Suprapubic skin (tissue), 4 donors: ENCODE data around the gene SDR42E1. TPM values are rescaled to one million over a fixed set of nuclear protein-coding genes. Genes with fewer than 3 reads are reported as not detected.

Experiments
- DNase-seq, 2 donors: peaks; one replicate each; pipeline ENCODE4 v3.0.0-alpha.2; 2019; ENCODE audit warnings: low spot score in 2 of 2
- H3K27ac ChIP-seq: fragments of 200-600 bp; sonication (generic); one replicate; pipeline ENCODE4 v1.5.1; 2019
- H3K27me3 ChIP-seq: fragments of 200-600 bp; sonication (generic); one replicate; pipeline ENCODE4 v1.5.1; 2019
- H3K36me3 ChIP-seq: fragments of 200-600 bp; sonication (generic); one replicate; pipeline ENCODE4 v1.5.1; 2019
- H3K4me1 ChIP-seq: fragments of 200-600 bp; sonication (generic); one replicate; pipeline ENCODE4 v1.5.1; 2019
- H3K4me3 ChIP-seq: fragments of 200-600 bp; sonication (generic); one replicate; pipeline ENCODE4 v1.5.1; 2019; ENCODE audit warnings: mild to moderate bottlenecking
- H3K9me3 ChIP-seq: fragments of 200-600 bp; sonication (generic); one replicate; pipeline ENCODE4 v1.5.1; 2019
- EP300 ChIP-seq: sonication (generic); formaldehyde crosslinking; IDR thresholded peaks from one replicate; pipeline ENCODE4 v1.6.1; 2017; ENCODE audit warnings: antibody characterized with exemption
- POLR2A ChIP-seq, 2 donors: fragments of 450-650 bp; IDR thresholded peaks; one replicate each; pipeline ENCODE4 v1.6.1; 2017; ENCODE audit warnings: antibody characterized with exemption in 2 of 2, mild to moderate bottlenecking in 2 of 2, moderate library complexity in 2 of 2
- POLR2AphosphoS5 ChIP-seq, 3 donors: sonication (generic); formaldehyde crosslinking; IDR thresholded peaks; one replicate each; pipeline ENCODE4 v1.6.1; 2017; ENCODE audit warnings: antibody characterized with exemption in 3 of 3
- WGBS: methylation state at CpG from one replicate; pipeline ENCODE4 v1.1.5; 2018; 5-methylcytosine and 5-hydroxymethylcytosine counted together
- total RNA-seq, 4 donors: library from RNA; depleted of rRNA; stranded (reverse); fragments of >200 nt; gene quantifications; one replicate each; pipeline ENCODE4 v1.1.0, GENCODE V29; 2016
- TF ChIP-seq, protein P1 (sequence below), 2 donors: fragments of 200-600 bp in 1 of 2; fragments of 450-650 bp in 1 of 2; sonication (generic) in 1 of 2; IDR thresholded peaks; one replicate each; pipeline ENCODE4 v1.5.1; 2016 to 2019; ENCODE audit warnings: antibody characterized with exemption in 2 of 2, mild to moderate bottlenecking in 1 of 2, moderate library complexity in 1 of 2

SDR42E1 gene
- total RNA-seq, 4 donors from 2014 or later: 21.5 to 34.6 (median 28.3) TPM

DNA sequence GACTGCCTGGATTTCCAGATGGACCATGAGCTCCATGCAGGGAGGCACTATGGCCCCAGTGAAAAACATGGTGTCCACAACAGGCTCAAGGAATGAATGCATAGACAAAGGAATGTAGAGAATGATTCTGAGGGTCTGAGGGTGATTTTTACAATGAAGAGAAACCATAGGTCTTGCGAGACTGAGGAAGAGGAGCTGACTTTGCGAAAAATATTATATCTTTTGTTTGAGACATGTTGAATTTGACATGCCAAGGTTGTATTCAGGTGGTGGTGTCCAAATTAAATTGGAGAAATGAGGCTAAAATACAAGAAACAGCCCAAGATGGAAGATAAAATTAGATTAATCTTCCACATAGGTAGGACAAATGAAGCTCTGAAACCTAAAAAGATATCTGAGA, 36.5 kb upstream of the SDR42E1 start:
- no peaks in the 10 kb centered on the region for H3K9me3 ChIP-seq
- H3K4me1 ChIP-seq: peaks cover 11% of the 10 kb centered on the region
- H3K4me3 ChIP-seq: no peak overlapping the region
- H3K36me3 ChIP-seq: no peaks in the 10 kb centered on the region
- TF ChIP-seq EP300 (no peak), POLR2A (IDR thresholded peaks at IDR 0.05) (no peak), POLR2AphosphoS5 (IDR thresholded peaks at IDR 0.05) (no peak)
- TF ChIP-seq, protein P1, sequence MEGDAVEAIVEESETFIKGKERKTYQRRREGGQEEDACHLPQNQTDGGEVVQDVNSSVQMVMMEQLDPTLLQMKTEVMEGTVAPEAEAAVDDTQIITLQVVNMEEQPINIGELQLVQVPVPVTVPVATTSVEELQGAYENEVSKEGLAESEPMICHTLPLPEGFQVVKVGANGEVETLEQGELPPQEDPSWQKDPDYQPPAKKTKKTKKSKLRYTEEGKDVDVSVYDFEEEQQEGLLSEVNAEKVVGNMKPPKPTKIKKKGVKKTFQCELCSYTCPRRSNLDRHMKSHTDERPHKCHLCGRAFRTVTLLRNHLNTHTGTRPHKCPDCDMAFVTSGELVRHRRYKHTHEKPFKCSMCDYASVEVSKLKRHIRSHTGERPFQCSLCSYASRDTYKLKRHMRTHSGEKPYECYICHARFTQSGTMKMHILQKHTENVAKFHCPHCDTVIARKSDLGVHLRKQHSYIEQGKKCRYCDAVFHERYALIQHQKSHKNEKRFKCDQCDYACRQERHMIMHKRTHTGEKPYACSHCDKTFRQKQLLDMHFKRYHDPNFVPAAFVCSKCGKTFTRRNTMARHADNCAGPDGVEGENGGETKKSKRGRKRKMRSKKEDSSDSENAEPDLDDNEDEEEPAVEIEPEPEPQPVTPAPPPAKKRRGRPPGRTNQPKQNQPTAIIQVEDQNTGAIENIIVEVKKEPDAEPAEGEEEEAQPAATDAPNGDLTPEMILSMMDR (IDR thresholded peaks at IDR 0.05): no peak
- H3K27ac ChIP-seq: no peak overlapping the region
- no peak for DNase-seq
- H3K27me3 ChIP-seq: no peaks in the 10 kb centered on the region
- 93% methylated on average over 2 of the region's 2 CpGs for WGBS

DNA sequence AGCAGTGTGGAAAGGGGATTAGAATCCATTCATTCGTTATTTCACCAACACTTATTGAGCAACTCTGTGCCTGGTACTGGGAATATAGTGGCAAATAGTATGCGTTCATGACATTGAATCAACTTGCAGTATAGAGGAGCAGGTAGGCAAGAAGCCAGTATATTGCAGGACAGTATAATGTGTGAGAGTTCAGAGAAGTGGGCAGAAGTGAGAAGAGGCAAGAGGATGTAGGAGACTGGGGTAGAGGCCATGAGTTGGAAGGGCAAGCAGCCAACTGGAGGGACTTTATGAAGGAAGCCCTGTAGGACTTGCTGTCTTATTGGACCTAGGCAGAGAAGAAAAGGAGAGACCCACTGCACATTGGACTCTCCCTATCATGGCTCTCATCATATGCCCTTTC, 36.1 kb upstream of the SDR42E1 start:
- Histone ChIP-seq H3K9me3 (no peaks in the 10 kb centered on the region), H3K4me3 (no peak overlapping the region), H3K27ac (no peak overlapping the region), H3K4me1 (peaks cover 11% of the 10 kb centered on the region), H3K36me3 (no peaks in the 10 kb centered on the region), H3K27me3 (no peaks in the 10 kb centered on the region)
- 86% methylated on average over 2 of the region's 2 CpGs for WGBS
- TF ChIP-seq POLR2A (IDR thresholded peaks at IDR 0.05) (no peak), POLR2AphosphoS5 (IDR thresholded peaks at IDR 0.05) (no peak), EP300 (no peak)
- TF ChIP-seq, protein P1 (IDR thresholded peaks at IDR 0.05): no peak
- DNase-seq: peak in 1 of 2 donors; percentile 12

DNA sequence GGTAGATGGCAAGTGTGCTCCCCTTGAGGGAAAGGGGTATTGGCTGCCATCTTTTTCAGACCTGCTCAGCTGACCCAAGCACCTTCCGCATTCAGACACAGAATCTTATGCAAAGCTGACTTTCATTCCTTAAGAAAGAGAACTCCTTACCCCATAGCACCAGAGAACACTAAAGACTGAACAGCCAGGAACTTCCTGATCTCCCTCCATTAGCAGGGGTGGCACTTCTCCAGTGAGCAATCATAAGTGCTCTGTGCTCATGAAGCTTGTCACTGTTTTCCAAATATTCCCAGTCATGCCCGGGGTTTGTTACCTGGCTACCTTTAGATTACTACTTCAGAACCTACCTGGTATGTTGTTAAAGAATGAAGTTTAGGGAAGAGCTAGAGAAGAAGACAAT, 35.7 kb upstream of the SDR42E1 start:
- Histone ChIP-seq H3K36me3 (no peaks in the 10 kb centered on the region), H3K4me3 (no peak overlapping the region), H3K4me1 (peaks cover 11% of the 10 kb centered on the region), H3K9me3 (no peaks in the 10 kb centered on the region), H3K27ac (no peak overlapping the region), H3K27me3 (no peaks in the 10 kb centered on the region)
- DNase-seq: peak in 1 of 2 donors; percentile 9
- 94% methylated on average over 2 of the region's 2 CpGs for WGBS
- TF ChIP-seq EP300 (no peak), POLR2AphosphoS5 (IDR thresholded peaks at IDR 0.05) (no peak), POLR2A (IDR thresholded peaks at IDR 0.05) (no peak)
- TF ChIP-seq, protein P1 (IDR thresholded peaks at IDR 0.05): no peak

DNA sequence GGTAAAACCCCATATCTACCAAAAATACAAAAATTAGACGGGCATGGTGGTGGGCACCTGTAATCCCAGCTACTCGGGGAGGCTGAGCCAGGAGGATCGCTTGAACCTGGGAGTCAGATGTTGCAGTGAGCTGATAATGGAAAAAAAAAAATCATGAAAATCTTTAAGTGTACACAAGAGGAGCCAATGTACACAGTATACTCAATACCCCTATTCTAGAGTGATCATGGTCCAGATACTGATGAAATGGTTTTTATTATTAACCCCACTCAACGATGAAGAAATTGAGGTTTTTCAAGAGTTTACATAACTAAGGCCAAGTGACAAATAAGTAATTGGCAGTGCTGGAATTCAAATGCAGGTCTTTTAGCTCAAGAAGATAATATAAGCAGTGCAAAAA, 35.3 kb upstream of the SDR42E1 start:
- Histone ChIP-seq H3K27ac (no peak overlapping the region), H3K4me1 (peaks cover 11% of the 10 kb centered on the region), H3K9me3 (no peaks in the 10 kb centered on the region), H3K27me3 (no peaks in the 10 kb centered on the region), H3K36me3 (no peaks in the 10 kb centered on the region), H3K4me3 (no peak overlapping the region)
- DNase-seq: no peak
- 94% methylated on average over 4 of the region's 4 CpGs for WGBS
- TF ChIP-seq EP300: no peak
- no peak for TF ChIP-seq POLR2A (IDR thresholded peaks at IDR 0.05)
- TF ChIP-seq, protein P1 (IDR thresholded peaks at IDR 0.05): no peak
- no peak for TF ChIP-seq POLR2AphosphoS5 (IDR thresholded peaks at IDR 0.05)

DNA sequence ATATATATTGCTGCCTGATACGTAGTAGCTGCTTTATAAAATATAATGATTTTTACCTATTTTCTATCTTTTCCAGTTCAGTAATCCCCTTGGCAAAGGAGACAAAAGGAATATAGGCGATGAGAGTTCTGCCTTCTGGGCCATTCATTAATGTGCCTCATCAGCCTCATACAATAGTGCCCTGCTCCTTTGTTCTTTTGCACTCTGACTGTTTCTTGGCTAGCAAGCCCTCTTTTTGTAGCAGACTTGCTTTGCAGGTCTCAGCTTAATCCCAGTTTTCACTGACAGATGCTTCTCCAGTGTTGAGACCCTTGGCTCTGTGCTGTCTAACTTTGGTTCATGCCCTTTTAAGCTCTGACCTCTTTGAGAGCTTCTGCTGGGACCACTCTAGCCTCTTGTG, 34.2 kb upstream of the SDR42E1 start:
- 77% methylated on average over 2 of the region's 2 CpGs for whole genome bisulfite sequencing
- Histone ChIP-seq H3K27me3 (no peaks in the 10 kb centered on the region), H3K4me1 (peaks cover 6% of the 10 kb centered on the region), H3K4me3 (no peak overlapping the region), H3K9me3 (no peaks in the 10 kb centered on the region), H3K27ac (no peak overlapping the region), H3K36me3 (no peaks in the 10 kb centered on the region)
- DNase-seq: no peak
- no peak for TF ChIP-seq POLR2A (IDR thresholded peaks at IDR 0.05)
- no peak for TF ChIP-seq POLR2AphosphoS5 (IDR thresholded peaks at IDR 0.05)
- TF ChIP-seq EP300: no peak
- TF ChIP-seq, protein P1 (IDR thresholded peaks at IDR 0.05): no peak
